WI38 (cell line): ENCODE measurements around the gene SPATS2.
A peak's percentile ranks its signal among the peaks of the same experiment; 100 is the strongest.

ENCODE experiments used
- H3K4me3 ChIP-seq: 2 replicates; pipeline ENCODE4 v1.5.1; 2011; ENCODE audit warnings: low read depth, mild to moderate bottlenecking, control low read depth, low read length
- CTCF ChIP-seq: IDR thresholded peaks from 2 replicates; pipeline ENCODE4 v1.5.1; 2012; ENCODE audit warnings: low read depth, mild to moderate bottlenecking, control low read depth, low read length

SPATS2 gene

GRCh38 chr12:49567611-49568441 is 200.6 kb downstream of the SPATS2 start, which contains the start of gene MCRS1:
TSS of gene MCRS1 (minus strand) at chr12:49568142. CDS start at chr12:49566731, 1,411 bp downstream.
- no peak for TF ChIP-seq CTCF
- H3K4me3 ChIP-seq: peak within 1 kb of the TSS; percentile 78

GRCh38 chr12:49568442-49569162 is 201.3 kb downstream of the SPATS2 start:
- no peak for TF ChIP-seq CTCF
- H3K4me3 ChIP-seq: peak overlapping the region; percentile 78
